Activated CD8-positive, alpha-beta T cell treated with anti-CD3 and anti-CD28 coated beads for 36 hours (primary cell): Measurements from ENCODE around the gene TSPAN4. TPM values are rescaled to one million over a fixed set of nuclear protein-coding genes. Genes with fewer than 3 reads are reported as not detected.
A peak's percentile ranks its signal among the peaks of the same experiment; 100 is the strongest.

Experiments used
- ATAC-seq: fragments of 200-7000 bp; cut with Tn5 transposase; one replicate; pipeline ENCODE4 v1.10.0; 2021; ENCODE audit warnings: mild to moderate bottlenecking, moderate library complexity
- CTCF ChIA-PET: fragments of 350-600 bp; sonication (Branson Sonifier 250); formaldehyde crosslinking; loops from one replicate; lab custom pipeline; 2021; ENCODE audit warnings: antibody characterized with exemption; lab: Charles Lee
- POLR2A ChIA-PET: fragments of 350-600 bp; sonication (Branson Sonifier 250); formaldehyde crosslinking; loops from one replicate; lab custom pipeline; 2021; ENCODE audit warnings: antibody characterized with exemption; lab: Charles Lee
- DNase-seq: peaks from one replicate; pipeline ENCODE4 v3.0.0-alpha.2; 2020
- H3K27ac Mint-ChIP-seq: one replicate; pipeline ENCODE4 v1.8.0; 2021; ENCODE audit warnings: mild to moderate bottlenecking, mixed read lengths
- H3K27me3 Mint-ChIP-seq: one replicate; pipeline ENCODE4 v1.8.0; 2021; ENCODE audit warnings: mixed read lengths
- H3K36me3 Mint-ChIP-seq: one replicate; pipeline ENCODE4 v1.8.0; 2021; ENCODE audit warnings: low read depth, mixed read lengths
- H3K4me1 Mint-ChIP-seq: one replicate; pipeline ENCODE4 v1.8.0; 2021; ENCODE audit warnings: low read depth, mixed read lengths
- H3K4me3 Mint-ChIP-seq: one replicate; pipeline ENCODE4 v1.8.0; 2021; ENCODE audit warnings: mild to moderate bottlenecking, moderate library complexity, mixed read lengths
- H3K9me3 Mint-ChIP-seq: one replicate; pipeline ENCODE4 v1.8.0; 2021; ENCODE audit warnings: mixed read lengths
- CTCF ChIP-seq: fragments of 200-600 bp; IDR thresholded peaks from one replicate; pipeline ENCODE4 v1.8.0; 2022; ENCODE audit warnings: antibody characterized with exemption, mild to moderate bottlenecking
- intact Hi-C: fragments of 100-400 bp; cut with micrococcal nuclease; formaldehyde crosslinking; loops from one replicate; pipeline ENCODE4 v1.10.0; 2022
- total RNA-seq, 2 experiments: library from RNA; stranded (reverse); gene quantifications; one replicate each; pipeline ENCODE4 v1.2.3, GENCODE V29; 2021

Gene TSPAN4
- total RNA-seq, 2 experiments from 2014 or later, result 15.4 to 16.0 TPM

- DNase-seq (no peak), ATAC-seq (no peak)
- intact Hi-C loops, result no loop called here
- CTCF ChIA-PET, result interaction anchor here (1.0 kb wide), 1 partner anchor 57 kb away, joined by 3 read pairs; no protein-coding TSS in a partner anchor
- Mint-ChIP-seq H3K27me3 (no peaks in the 10 kb centered on the region), H3K9me3 (no peaks in the 10 kb centered on the region), H3K36me3 (peaks cover 40% of the 10 kb centered on the region), H3K4me1 (peaks cover 15% of the 10 kb centered on the region), H3K27ac (no peak overlapping the region), H3K4me3 (no peak overlapping the region)
- TF ChIP-seq CTCF, result no peak
- POLR2A ChIA-PET, result no interaction called here
Measured at GRCh38 chr11:905952-906351, 63.3 kb downstream of the TSPAN4 start.

GRCh38 chr11:907668-908067 lies 65.0 kb downstream of the TSPAN4 start:
- ATAC-seq, result no peak
- no peak for TF ChIP-seq CTCF
- DNase-seq, result no peak
- Mint-ChIP-seq H3K4me3 (no peak overlapping the region), H3K9me3 (no peaks in the 10 kb centered on the region), H3K27ac (no peak overlapping the region), H3K27me3 (no peaks in the 10 kb centered on the region), H3K4me1 (peaks cover 19% of the 10 kb centered on the region), H3K36me3 (peaks cover 28% of the 10 kb centered on the region)
- ChIA-PET CTCF (interaction anchor here (1.0 kb wide), 1 partner anchor 59 kb away, joined by 3 read pairs; no protein-coding TSS in a partner anchor), POLR2A (no interaction called here)
- intact Hi-C loops, result no loop called here

GRCh38 chr11:908273-908672 lies 65.6 kb downstream of the TSPAN4 start:
- intact Hi-C loops, result no loop called here
- TF ChIP-seq CTCF, result no peak
- Mint-ChIP-seq H3K4me3 (peak overlapping the region; percentile 93), H3K27me3 (no peaks in the 10 kb centered on the region), H3K27ac (no peak overlapping the region), H3K9me3 (no peaks in the 10 kb centered on the region), H3K36me3 (peaks cover 23% of the 10 kb centered on the region), H3K4me1 (peaks cover 19% of the 10 kb centered on the region)
- DNase-seq (no peak), ATAC-seq (no peak)
- ChIA-PET POLR2A (no interaction called here), CTCF (no interaction called here)

- intact Hi-C loops, result no loop called here
- ChIA-PET POLR2A (interaction anchor here (0.5 to 2.1 kb wide), 4 partner anchors 14 to 66 kb away, joined by 3 to 6 read pairs (median 3); partner anchors contain the start of gene TSPAN4), CTCF (no interaction called here)
- DNase-seq (no peak), ATAC-seq (no peak)
- Mint-ChIP-seq H3K36me3 (peaks cover 15% of the 10 kb centered on the region), H3K4me3 (peak overlapping the region; percentile 93), H3K27ac (peak overlapping the region; percentile 87), H3K27me3 (no peaks in the 10 kb centered on the region), H3K4me1 (peaks cover 19% of the 10 kb centered on the region), H3K9me3 (no peaks in the 10 kb centered on the region)
- no peak for TF ChIP-seq CTCF
Measured at GRCh38 chr11:909406-909805, 66.8 kb downstream of the TSPAN4 start.

- Mint-ChIP-seq H3K4me3 (peak overlapping the region; percentile 93), H3K36me3 (peaks cover 8% of the 10 kb centered on the region), H3K9me3 (no peaks in the 10 kb centered on the region), H3K27ac (peak overlapping the region; percentile 87), H3K4me1 (peaks cover 19% of the 10 kb centered on the region), H3K27me3 (no peaks in the 10 kb centered on the region)
- CTCF ChIA-PET, result interaction anchor here (0.6 to 1.6 kb wide), 3 partner anchors 15 to 141 kb away, joined by 3 to 5 read pairs (median 3); partner anchors contain the start of gene AP2A2
- no peak for TF ChIP-seq CTCF
- ATAC-seq (no peak), DNase-seq (peak; percentile 59)
- intact Hi-C loops, result no loop called here
- POLR2A ChIA-PET, result interaction anchor here (0.8 to 2.1 kb wide), 7 partner anchors 9 to 67 kb away, joined by 3 to 6 read pairs (median 3); partner anchors contain the start of gene TSPAN4
Measured at GRCh38 chr11:910044-910588, 67.5 kb downstream of the TSPAN4 start.
